Pericardium fibroblast (primary cell): Measurements from ENCODE around the gene RAMACL. TPM values are rescaled to one million over a fixed set of nuclear protein-coding genes. Genes with fewer than 3 reads are reported as not detected.

ENCODE experiments used
- total RNA-seq: library from RNA; depleted of rRNA; stranded (reverse); fragments of >200 nt; gene quantifications from 2 replicates; pipeline ENCODE4 v1.2.3, GENCODE V29; 2015

RAMACL gene
- 0.17 and 0.23 TPM in 2 replicates for total RNA-seq

DNA sequence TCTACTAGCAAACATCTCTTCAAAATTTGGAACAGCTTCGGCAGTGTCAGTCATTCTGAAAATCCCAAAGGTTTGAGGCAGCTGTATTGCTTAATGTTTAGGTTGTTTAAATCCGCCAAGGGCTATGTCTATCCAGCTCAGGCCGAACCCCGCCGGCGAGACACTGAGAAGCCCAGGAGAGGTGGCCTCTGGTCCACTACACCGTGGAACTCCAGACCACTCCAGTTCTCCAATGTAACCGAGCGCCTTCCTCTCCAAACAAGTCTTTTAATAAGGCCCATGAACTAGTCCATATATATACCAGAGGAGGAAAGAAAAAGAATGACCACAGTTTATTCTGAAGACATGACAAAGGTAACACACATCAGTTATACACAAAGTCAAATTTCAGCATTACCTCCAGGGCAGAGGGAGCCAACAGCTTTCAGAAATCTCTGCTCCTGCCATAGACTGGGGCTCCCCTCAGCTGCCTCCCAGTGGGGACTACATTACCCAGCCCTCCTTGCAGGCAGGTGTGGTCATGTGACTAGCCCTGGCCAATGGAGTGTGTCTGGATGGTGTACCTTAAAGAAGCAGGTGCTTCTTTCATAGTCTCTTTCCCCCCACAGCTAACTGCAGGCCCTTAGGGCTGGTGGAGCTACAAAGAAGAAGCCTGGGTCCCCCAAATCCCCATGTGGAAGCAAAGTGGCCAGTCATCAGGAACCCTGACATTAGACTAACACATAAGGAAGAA is at the start of gene RAMACL:
Gene RAMACL, minus strand, starts transcription at position 255 of the 733 bp plus-strand sequence. Its CDS starts 201 bp downstream, at position 54.

DNA sequence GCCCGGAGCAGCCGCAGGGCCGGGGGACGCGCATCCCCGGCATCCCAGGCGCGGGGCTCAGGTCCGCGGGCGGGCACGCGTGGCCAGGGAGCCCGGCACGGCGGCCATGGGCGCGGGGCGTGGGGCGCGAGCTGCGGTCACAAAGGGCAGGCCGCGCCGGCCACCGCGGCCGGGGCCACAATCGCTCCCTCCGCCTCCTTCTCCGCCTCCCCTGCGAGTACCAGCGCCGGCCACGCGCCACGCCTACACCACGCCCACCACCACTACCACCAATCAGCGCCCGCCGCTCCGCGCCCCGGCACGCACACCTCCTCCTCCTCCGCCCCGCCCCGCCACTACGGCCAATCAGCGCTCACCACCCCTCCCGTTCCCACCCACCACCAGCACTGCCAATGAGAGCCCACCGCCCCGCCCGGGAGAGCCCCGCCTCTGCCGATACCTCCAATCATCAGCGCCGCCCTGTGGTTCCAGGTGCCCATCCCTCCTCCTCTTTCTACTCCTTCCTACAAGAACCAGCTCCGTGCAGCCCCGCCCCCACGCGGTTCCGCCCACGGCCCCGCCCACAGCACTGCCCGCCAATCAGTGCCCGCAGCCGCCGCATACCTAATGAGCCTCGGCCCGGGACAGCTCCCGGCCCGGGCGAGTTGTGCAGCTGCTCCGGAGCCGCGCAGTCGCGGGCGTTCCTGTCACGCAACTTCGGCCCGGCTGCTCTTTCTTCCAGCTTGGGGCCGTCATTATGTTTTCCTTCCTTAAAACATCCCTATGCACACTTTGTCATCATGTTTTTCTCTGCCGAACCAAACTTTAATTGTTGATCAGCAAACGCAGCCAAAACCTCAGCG is 40.8 kb upstream of the RAMACL start, which contains the start of gene RPS6KA2:
Gene RPS6KA2, minus strand, starts transcription at position 219 of the 842 bp plus-strand sequence. CDS start 232 bp downstream, outside the sequence.

Other genes with a start within 250 kb of the RAMACL start
- 39.4 and 51.3 TPM in 2 replicates for gene SFT2D1, start 244.1 kb downstream of the RAMACL start, total RNA-seq
- 36.4 and 37.5 TPM in 2 replicates for gene MPC1, start 203.7 kb downstream of the RAMACL start, total RNA-seq
- gene RPS6KA2, start 40.6 kb upstream of the RAMACL start, total RNA-seq = 122 and 174 TPM in 2 replicates